Natural killer cell (primary cell): Measurements from ENCODE around the gene OXLD1. TPM values are rescaled to one million over a fixed set of nuclear protein-coding genes. Genes with fewer than 3 reads are reported as not detected.

Experiments used
- ATAC-seq, 3 donors: fragments of 150-1000 bp in 2 of 3; fragments of 200-7000 bp in 1 of 3; cut with Tn5 transposase; 1 replicate in 1 of 3; 2 replicates in 2 of 3; pipeline ENCODE4 v1.10.0; 2021; ENCODE audit warnings: mild to moderate bottlenecking in 2 of 3, moderate library complexity in 2 of 3
- DNase-seq, 2 donors: peaks; one replicate each; pipeline versions ENCODE4 v3.0.0 to v3.0.0-alpha.2; 2013 to 2021; ENCODE audit warnings: mixed read lengths in 1 of 2
- H3K27ac ChIP-seq: one replicate; pipeline ENCODE4 v1.5.1; 2013; ENCODE audit warnings: mild to moderate bottlenecking, low read length
- H3K27me3 ChIP-seq: one replicate; pipeline ENCODE4 v1.6.1; 2013; ENCODE audit warnings: low read length; ENCODE audit not compliant: control insufficient read depth, insufficient read depth
- H3K36me3 ChIP-seq: one replicate; pipeline ENCODE4 v1.6.1; 2013; ENCODE audit warnings: low read length; ENCODE audit not compliant: control insufficient read depth, insufficient read depth
- H3K4me1 ChIP-seq: one replicate; pipeline ENCODE4 v1.6.1; 2013; ENCODE audit warnings: low read length; ENCODE audit not compliant: control insufficient read depth, insufficient read depth
- H3K4me3 ChIP-seq: one replicate; pipeline ENCODE4 v1.5.1; 2013; ENCODE audit warnings: low read length
- H3K9me3 ChIP-seq: one replicate; pipeline ENCODE4 v1.6.1; 2013; ENCODE audit warnings: low read length; ENCODE audit not compliant: control insufficient read depth, insufficient read depth
- H3K27ac Mint-ChIP-seq, 2 donors: one replicate each; pipeline ENCODE4 v1.8.0; 2022; ENCODE audit warnings: mild to moderate bottlenecking in 2 of 2, mixed read lengths in 2 of 2, moderate library complexity in 1 of 2
- H3K27me3 Mint-ChIP-seq, 2 donors: one replicate each; pipeline ENCODE4 v1.8.0; 2022; ENCODE audit warnings: low read depth in 2 of 2, mixed read lengths in 2 of 2
- H3K36me3 Mint-ChIP-seq: one replicate; pipeline ENCODE4 v1.8.0; 2022; ENCODE audit warnings: mixed read lengths
- H3K4me1 Mint-ChIP-seq, 2 donors: one replicate each; pipeline ENCODE4 v1.8.0; 2022; ENCODE audit warnings: mixed read lengths in 2 of 2
- H3K4me3 Mint-ChIP-seq: one replicate; pipeline ENCODE4 v1.8.0; 2022; ENCODE audit warnings: mild to moderate bottlenecking, moderate library complexity, mixed read lengths
- H3K9me3 Mint-ChIP-seq, 2 donors: one replicate each; pipeline ENCODE4 v1.8.0; 2022; ENCODE audit warnings: mixed read lengths in 2 of 2
- CTCF ChIP-seq: fragments of 200-600 bp; IDR thresholded peaks from one replicate; pipeline ENCODE4 v1.8.0; 2022; ENCODE audit warnings: antibody characterized with exemption
- WGBS: methylation state at CpG from one replicate; pipeline ENCODE4 v1.1.7; 2013; ENCODE audit warnings: missing lambda C conversion rate; ENCODE audit not compliant: insufficient coverage; 5-methylcytosine and 5-hydroxymethylcytosine counted together
- intact Hi-C: fragments of 100-400 bp; cut with micrococcal nuclease; formaldehyde crosslinking; loops from one replicate; pipeline ENCODE4 v1.14.2; 2022
- total RNA-seq, 4 donors: library from RNA; stranded (reverse); fragments of 120-200 nt in 1 of 4; gene quantifications; one replicate each; pipeline versions ENCODE4 v1.2.3 to v1.2.4, GENCODE V29; 2013 to 2022

The OXLD1 gene
- total RNA-seq, 3 donors from 2014 or later (not counting 1 experiment from before 2014, with no cell fraction given) = 29.9 to 35.0 (median 32.4) TPM

- H3K36me3 ChIP-seq = no peaks in the 10 kb centered on the region
- no peak overlapping the region for H3K27ac ChIP-seq
- Mint-ChIP-seq H3K36me3 (no peaks in the 10 kb centered on the region), H3K4me1 (peaks cover 14 to 26% of the 10 kb centered on the region in 2 donors), H3K27ac (no peak overlapping the region), H3K9me3 (no peaks in the 10 kb centered on the region), H3K4me3 (peak overlapping the region; percentile 9), H3K27me3 (no peaks in the 10 kb centered on the region)
- H3K4me3 ChIP-seq = no peak overlapping the region
- no peaks in the 10 kb centered on the region for H3K27me3 ChIP-seq
- TF ChIP-seq CTCF = no peak
- intact Hi-C loops = no loop called here
- WGBS = 90% methylated on average over 36 of the region's 36 CpGs
- no peaks in the 10 kb centered on the region for H3K9me3 ChIP-seq
- ATAC-seq = no peak
- H3K4me1 ChIP-seq = peaks cover 32% of the 10 kb centered on the region
- DNase-seq = no peak
These were observed 47.4 kb upstream of the OXLD1 start for GRCh38 chr17:81713556-81714411.

GRCh38 chr17:81713004-81713555 is 46.7 kb upstream of the OXLD1 start:
- WGBS = 66% methylated on average over 18 of the region's 18 CpGs
- intact Hi-C loops = no loop called here
- peaks cover 32% of the 10 kb centered on the region for H3K4me1 ChIP-seq
- H3K27ac Mint-ChIP-seq = peak overlapping the region; percentile 29 to 53
- no peaks in the 10 kb centered on the region for H3K27me3 ChIP-seq
- ATAC-seq (no peak), DNase-seq (no peak)
- H3K4me3 ChIP-seq = no peak overlapping the region
- peaks cover 14 to 26% of the 10 kb centered on the region in 2 donors for H3K4me1 Mint-ChIP-seq
- H3K36me3 Mint-ChIP-seq = no peaks in the 10 kb centered on the region
- H3K27me3 Mint-ChIP-seq = no peaks in the 10 kb centered on the region
- no peaks in the 10 kb centered on the region for H3K36me3 ChIP-seq
- TF ChIP-seq CTCF = no peak
- H3K9me3 Mint-ChIP-seq = no peaks in the 10 kb centered on the region
- H3K9me3 ChIP-seq = no peaks in the 10 kb centered on the region
- no peak overlapping the region for H3K27ac ChIP-seq
- H3K4me3 Mint-ChIP-seq = peak overlapping the region; percentile 86

GRCh38 chr17:81712468-81713003 is 46.1 kb upstream of the OXLD1 start:
- Mint-ChIP-seq H3K4me3 (peak overlapping the region; percentile 86), H3K36me3 (no peaks in the 10 kb centered on the region), H3K9me3 (no peaks in the 10 kb centered on the region), H3K4me1 (peaks cover 14 to 26% of the 10 kb centered on the region in 2 donors), H3K27ac (peak overlapping the region; percentile 29 to 53), H3K27me3 (no peaks in the 10 kb centered on the region)
- peaks cover 4% of the 10 kb centered on the region for H3K36me3 ChIP-seq
- no peak overlapping the region for H3K27ac ChIP-seq
- intact Hi-C loops = no loop called here
- ATAC-seq (peak; percentile 5 to 22 (median 6)), DNase-seq (peak in 1 of 2 donors; percentile 47)
- no peaks in the 10 kb centered on the region for H3K9me3 ChIP-seq
- WGBS = 5% methylated on average over 39 of the region's 41 CpGs
- H3K4me1 ChIP-seq = peaks cover 32% of the 10 kb centered on the region
- no peaks in the 10 kb centered on the region for H3K27me3 ChIP-seq
- no peak for TF ChIP-seq CTCF
- peak overlapping the region; percentile 26 for H3K4me3 ChIP-seq
